Measurements from ENCODE around the gene ARGFX.

- TF ChIP-seq, protein P1, sequence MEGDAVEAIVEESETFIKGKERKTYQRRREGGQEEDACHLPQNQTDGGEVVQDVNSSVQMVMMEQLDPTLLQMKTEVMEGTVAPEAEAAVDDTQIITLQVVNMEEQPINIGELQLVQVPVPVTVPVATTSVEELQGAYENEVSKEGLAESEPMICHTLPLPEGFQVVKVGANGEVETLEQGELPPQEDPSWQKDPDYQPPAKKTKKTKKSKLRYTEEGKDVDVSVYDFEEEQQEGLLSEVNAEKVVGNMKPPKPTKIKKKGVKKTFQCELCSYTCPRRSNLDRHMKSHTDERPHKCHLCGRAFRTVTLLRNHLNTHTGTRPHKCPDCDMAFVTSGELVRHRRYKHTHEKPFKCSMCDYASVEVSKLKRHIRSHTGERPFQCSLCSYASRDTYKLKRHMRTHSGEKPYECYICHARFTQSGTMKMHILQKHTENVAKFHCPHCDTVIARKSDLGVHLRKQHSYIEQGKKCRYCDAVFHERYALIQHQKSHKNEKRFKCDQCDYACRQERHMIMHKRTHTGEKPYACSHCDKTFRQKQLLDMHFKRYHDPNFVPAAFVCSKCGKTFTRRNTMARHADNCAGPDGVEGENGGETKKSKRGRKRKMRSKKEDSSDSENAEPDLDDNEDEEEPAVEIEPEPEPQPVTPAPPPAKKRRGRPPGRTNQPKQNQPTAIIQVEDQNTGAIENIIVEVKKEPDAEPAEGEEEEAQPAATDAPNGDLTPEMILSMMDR (IDR thresholded peaks at IDR 0.05) = no peak
- no peak for TF ChIP-seq ZFX (IDR thresholded peaks at IDR 0.05; ENCODE audit: borderline replicate concordance)
Measured at GRCh38 chr3:121604759-121605158, 37.0 kb downstream of the ARGFX start.
